IPS-11a (cell line): ENCODE measurements around the gene TMEM213.

Source experiments
- H3K4me3 ChIP-seq: one replicate; pipeline ENCODE4 v1.5.1; 2013; ENCODE audit warnings: low read depth, low read length, control low read depth

Gene TMEM213

GRCh38 chr7:138837627-138838026, 39.8 kb downstream of the TMEM213 start:
- H3K4me3 ChIP-seq, result no peak overlapping the region

- H3K4me3 ChIP-seq, result no peak overlapping the region
These were observed 40.4 kb downstream of the TMEM213 start for GRCh38 chr7:138838166-138838565.

- no peak overlapping the region for H3K4me3 ChIP-seq
These were observed 44.3 kb downstream of the TMEM213 start for GRCh38 chr7:138842111-138842510.

- H3K4me3 ChIP-seq, result no peak overlapping the region
These were observed 46.1 kb downstream of the TMEM213 start for GRCh38 chr7:138843632-138844580.

- H3K4me3 ChIP-seq, result no peak overlapping the region
These were observed 47.9 kb downstream of the TMEM213 start for GRCh38 chr7:138845711-138846110.

GRCh38 chr7:138848056-138848980, 50.5 kb downstream of the TMEM213 start:
- H3K4me3 ChIP-seq, result no peak overlapping the region

GRCh38 chr7:138849701-138850100, 51.9 kb downstream of the TMEM213 start:
- no peak overlapping the region for H3K4me3 ChIP-seq

- H3K4me3 ChIP-seq, result no peak overlapping the region
These were observed 54.7 kb downstream of the TMEM213 start for GRCh38 chr7:138852469-138852868.

- no peak overlapping the region for H3K4me3 ChIP-seq
These were observed 55.7 kb downstream of the TMEM213 start for GRCh38 chr7:138853448-138853847.

GRCh38 chr7:138854115-138854645, 56.4 kb downstream of the TMEM213 start:
- H3K4me3 ChIP-seq, result no peak overlapping the region

- no peak overlapping the region for H3K4me3 ChIP-seq
These were observed 59.9 kb downstream of the TMEM213 start for GRCh38 chr7:138857728-138858127.

GRCh38 chr7:138861051-138861450, 63.3 kb downstream of the TMEM213 start:
- no peak overlapping the region for H3K4me3 ChIP-seq

- H3K4me3 ChIP-seq, result no peak overlapping the region
These were observed 66.1 kb downstream of the TMEM213 start for GRCh38 chr7:138863931-138864330.

GRCh38 chr7:138864667-138865066, 66.9 kb downstream of the TMEM213 start:
- no peak overlapping the region for H3K4me3 ChIP-seq

- H3K4me3 ChIP-seq, result no peak overlapping the region
These were observed 68.0 kb downstream of the TMEM213 start for GRCh38 chr7:138865843-138866242.

GRCh38 chr7:138866353-138866752, 68.6 kb downstream of the TMEM213 start:
- H3K4me3 ChIP-seq, result no peak overlapping the region

- H3K4me3 ChIP-seq, result no peak overlapping the region
These were observed 70.0 kb downstream of the TMEM213 start for GRCh38 chr7:138867744-138868143.

- no peak overlapping the region for H3K4me3 ChIP-seq
These were observed 70.9 kb downstream of the TMEM213 start for GRCh38 chr7:138868711-138869110.

GRCh38 chr7:138869353-138869752, 71.6 kb downstream of the TMEM213 start:
- no peak overlapping the region for H3K4me3 ChIP-seq

- no peak overlapping the region for H3K4me3 ChIP-seq
These were observed 73.4 kb downstream of the TMEM213 start for GRCh38 chr7:138871065-138871813.

- H3K4me3 ChIP-seq, result no peak overlapping the region
These were observed 74.0 kb downstream of the TMEM213 start for GRCh38 chr7:138871814-138872090.
